GM21447 (cell line): ENCODE data around the gene COL5A1.
"Not testable (repeated sequence)": the region's sequence is repeated elsewhere in the genome, so short reads cannot be mapped to it uniquely, and the experiment has no call there.

Experiments
- ATAC-seq: cut with Tn5 transposase; IDR thresholded peaks from one replicate; pipeline ENCODE4 v1.9.1; 2021; ENCODE audit not compliant: unreplicated experiment

Gene COL5A1

GRCh38 chr9:134655586-134656333 lies 14.2 kb downstream of the COL5A1 start:
- ATAC-seq, result no peak

GRCh38 chr9:134656334-134657006 lies 14.9 kb downstream of the COL5A1 start:
- ATAC-seq, result no peak

- no peak for ATAC-seq
Observed at GRCh38 chr9:134657666-134658377, 16.2 kb downstream of the COL5A1 start.

- ATAC-seq, result no peak
Observed at GRCh38 chr9:134658378-134658955, 16.9 kb downstream of the COL5A1 start.

- ATAC-seq, result no peak
Observed at GRCh38 chr9:134659688-134660131, 18.1 kb downstream of the COL5A1 start.

- ATAC-seq, result no peak
Observed at GRCh38 chr9:134660407-134660806, 18.8 kb downstream of the COL5A1 start.

GRCh38 chr9:134661299-134661698 lies 19.7 kb downstream of the COL5A1 start:
- ATAC-seq, result no peak

- ATAC-seq, result no peak
Observed at GRCh38 chr9:134661791-134662142, 20.2 kb downstream of the COL5A1 start.

- no peak for ATAC-seq
Observed at GRCh38 chr9:134662143-134662876, 20.7 kb downstream of the COL5A1 start.

GRCh38 chr9:134663084-134663483 lies 21.5 kb downstream of the COL5A1 start:
- ATAC-seq, result no peak

- no peak for ATAC-seq
Observed at GRCh38 chr9:134663753-134664415, 22.3 kb downstream of the COL5A1 start.

GRCh38 chr9:134664446-134664845 lies 22.8 kb downstream of the COL5A1 start:
- ATAC-seq, result no peak

- no peak for ATAC-seq
Observed at GRCh38 chr9:134666208-134666607, 24.6 kb downstream of the COL5A1 start.

GRCh38 chr9:134666831-134667230 lies 25.2 kb downstream of the COL5A1 start:
- ATAC-seq, result no peak

- ATAC-seq, result not testable (repeated sequence)
Observed at GRCh38 chr9:134668977-134669376, 27.4 kb downstream of the COL5A1 start.

- no peak for ATAC-seq
Observed at GRCh38 chr9:134669399-134669955, 27.9 kb downstream of the COL5A1 start.

GRCh38 chr9:134670042-134670525 lies 28.5 kb downstream of the COL5A1 start:
- no peak for ATAC-seq

GRCh38 chr9:134670851-134671281 lies 29.3 kb downstream of the COL5A1 start:
- ATAC-seq, result no peak

GRCh38 chr9:134671341-134672113 lies 29.9 kb downstream of the COL5A1 start:
- no peak for ATAC-seq
